GM12878 (cell line): ENCODE data around the gene RAC2. TPM values are rescaled to one million over a fixed set of nuclear protein-coding genes. Genes with fewer than 3 reads are reported as not detected.
A peak's percentile ranks its signal among the peaks of the same experiment; 100 is the strongest.

Experiments
- BCLAF1 ChIP-seq: fragments of 450-650 bp; IDR thresholded peaks from 2 replicates; pipeline ENCODE4 v1.6.1; 2017; ENCODE audit warnings: antibody characterized with exemption, mild to moderate bottlenecking, moderate library complexity
- DPF2 ChIP-seq: fragments of 450-650 bp; IDR thresholded peaks from 2 replicates; pipeline ENCODE4 v1.6.1; 2017; ENCODE audit warnings: mild to moderate bottlenecking
- E4F1 ChIP-seq: fragments of 450-650 bp; IDR thresholded peaks from 2 replicates; pipeline ENCODE4 v1.6.1; 2018; ENCODE audit warnings: borderline replicate concordance, mild to moderate bottlenecking; ENCODE audit not compliant: partially characterized antibody
- FOS ChIP-seq: IDR thresholded peaks from 3 replicates; pipeline ENCODE4 v1.6.1; 2011; ENCODE audit warnings: borderline replicate concordance; ENCODE audit not compliant: insufficient read length; ENCODE audit errors: extremely low read depth
- GABPA ChIP-seq: IDR thresholded peaks from 2 replicates; pipeline ENCODE4 v1.6.1; 2014; ENCODE audit warnings: antibody characterized with exemption, low read depth, mild to moderate bottlenecking, inconsistent platforms
- HDAC2 ChIP-seq: fragments of 200-600 bp; sonication (generic); IDR thresholded peaks from 2 replicates; pipeline ENCODE4 v1.6.1; 2017
- IRF5 ChIP-seq: fragments of 450-650 bp; IDR thresholded peaks from 2 replicates; pipeline ENCODE4 v1.6.1; 2017; ENCODE audit warnings: borderline replicate concordance
- JUND ChIP-seq: IDR thresholded peaks from 2 replicates; pipeline ENCODE4 v1.6.1; 2012; ENCODE audit warnings: low read depth, mild to moderate bottlenecking, low read length, improper control_type of control experiment, moderate library complexity
- LARP7 ChIP-seq: fragments of 450-650 bp; IDR thresholded peaks from 2 replicates; pipeline ENCODE4 v1.6.1; 2017; ENCODE audit warnings: mild to moderate bottlenecking
- MEF2B ChIP-seq: fragments of 450-650 bp; IDR thresholded peaks from 2 replicates; pipeline ENCODE4 v1.6.1; 2018; ENCODE audit warnings: mild to moderate bottlenecking, moderate library complexity; ENCODE audit not compliant: partially characterized antibody, poor library complexity, severe bottlenecking
- MYC ChIP-seq: IDR thresholded peaks from 2 replicates; pipeline ENCODE4 v1.6.1; 2011; ENCODE audit warnings: mild to moderate bottlenecking, low read length, moderate library complexity, inconsistent platforms; ENCODE audit not compliant: insufficient read depth, insufficient replicate concordance, insufficient read length, severe bottlenecking
- NR2C1 ChIP-seq: fragments of 450-650 bp; IDR thresholded peaks from 2 replicates; pipeline ENCODE4 v1.6.1; 2017; ENCODE audit warnings: antibody characterized with exemption, mild to moderate bottlenecking, moderate library complexity
- PAX5 ChIP-seq: IDR thresholded peaks from 2 replicates; pipeline ENCODE4 v1.6.1; 2011; ENCODE audit warnings: low read depth, low read length, borderline replicate concordance
- RAD21 ChIP-seq: IDR thresholded peaks from 2 replicates; pipeline ENCODE4 v1.6.1; 2011; ENCODE audit warnings: mild to moderate bottlenecking, low read depth, low read length, moderate library complexity; ENCODE audit not compliant: insufficient read depth
- SREBF2 ChIP-seq: IDR thresholded peaks from 2 replicates; pipeline ENCODE4 v1.6.1; 2012; ENCODE audit warnings: mild to moderate bottlenecking, low read length
- SRF ChIP-seq, 2 experiments: IDR thresholded peaks; 2 replicates each; pipeline ENCODE4 v1.6.1; 2011; ENCODE audit warnings: low read depth in 2 of 2, low read length in 2 of 2, mild to moderate bottlenecking in 1 of 2, moderate library complexity in 1 of 2
- YBX1 ChIP-seq: fragments of 450-650 bp; IDR thresholded peaks from 2 replicates; pipeline ENCODE4 v1.6.1; 2016; ENCODE audit warnings: antibody characterized with exemption
- YY1 ChIP-seq: IDR thresholded peaks from 2 replicates; pipeline ENCODE4 v1.6.1; 2011; ENCODE audit warnings: low read depth, mild to moderate bottlenecking, low read length
- ZNF217 ChIP-seq: fragments of 450-650 bp; IDR thresholded peaks from 2 replicates; pipeline ENCODE4 v1.6.1; 2017; ENCODE audit warnings: antibody characterized with exemption, mild to moderate bottlenecking
- ZNF24 ChIP-seq: fragments of 450-650 bp; IDR thresholded peaks from 2 replicates; pipeline ENCODE4 v1.6.1; 2017; ENCODE audit warnings: antibody characterized with exemption, mild to moderate bottlenecking
- ZSCAN29 ChIP-seq: fragments of 450-650 bp; IDR thresholded peaks from 2 replicates; pipeline ENCODE4 v1.6.1; 2017; ENCODE audit warnings: mild to moderate bottlenecking, moderate library complexity
- polyA plus RNA-seq, 11 experiments: library from polyadenylated mRNA; depleted of rRNA in 4 of 11; unstranded in 6 of 11; stranded (reverse) in 5 of 11; fragments of >200 nt; fragmentation: Nextera tagmentation in 4 of 11; fragmentation: Illumina TruSeq in 1 of 11; extraction: Ambion mirVana in 4 of 11; extraction: Trizol in 1 of 11; gene quantifications; 1 replicate in 1 of 11; 2 replicates in 10 of 11; pipeline versions ENCODE4 v1.2.1 to v1.2.3, GENCODE V29; 2011 to 2016; ENCODE audit warnings: inconsistent platforms in 2 of 11, missing spikeins in 2 of 11, low read depth in 1 of 11
- total RNA-seq, 4 experiments: library from RNA; depleted of rRNA in 3 of 4; stranded (reverse); fragments of >200 nt in 3 of 4; fragmentation: Illumina TruSeq in 1 of 4; extraction: Trizol in 1 of 4; gene quantifications; 2 replicates each; pipeline versions ENCODE4 v1.2.1 to v1.2.3, GENCODE V29; 2013 to 2021
- TF ChIP-seq, protein P1 (sequence below): fragments of 450-650 bp; formaldehyde crosslinking; IDR thresholded peaks from 2 replicates; pipeline ENCODE4 v1.4.0; 2022; ENCODE audit warnings: mild to moderate bottlenecking, moderate library complexity

Gene RAC2
- total and polyA plus RNA-seq, 10 of the 15 experiments (the other 5 are each of a cell fraction or from before 2014, with no cell fraction given): 102 to 386 (median 304) TPM

DNA sequence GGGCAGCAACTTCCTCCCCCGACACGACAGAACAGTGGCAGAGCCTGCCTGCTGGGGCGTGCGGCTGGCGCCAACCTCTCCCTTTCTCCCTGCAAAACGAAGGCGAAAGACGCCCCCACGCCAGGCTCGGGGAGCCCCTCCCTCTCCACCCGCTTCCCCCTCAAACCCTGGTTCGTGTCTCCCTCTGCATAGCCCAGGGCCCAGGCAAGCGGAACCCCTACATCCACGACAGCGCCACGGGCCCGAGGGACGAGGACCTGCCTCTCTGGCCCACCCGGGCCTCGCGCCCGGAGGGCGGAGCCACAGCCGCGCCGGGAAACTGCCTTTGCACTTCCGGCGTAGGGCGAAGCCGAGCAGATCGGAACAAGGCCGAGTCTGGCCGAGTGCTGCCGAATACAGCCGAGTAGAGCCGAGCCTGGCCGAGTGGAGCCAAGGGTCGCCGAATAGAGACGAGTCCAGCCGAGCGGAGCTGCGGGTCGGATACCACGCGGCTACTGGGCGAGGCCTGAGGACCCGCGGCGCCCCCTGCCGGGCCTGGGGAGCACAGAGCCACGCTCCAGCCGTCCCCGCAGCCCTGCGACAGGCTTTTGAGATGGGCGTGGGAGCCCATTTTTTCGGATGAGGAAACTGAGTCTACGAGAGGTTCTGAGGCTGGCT is 44.8 kb downstream of the RAC2 start (continued):
- TF ChIP-seq BCLAF1 (no peak), SRF (IDR thresholded peaks at IDR 0.05; ENCODE audit: low read depth in 2 of 2, low read length in 2 of 2) (no peak), RAD21 (peak; percentile 69), ZSCAN29 (no peak), FOS (no peak), MYC (peak; percentile 56), SREBF2 (no peak), HDAC2 (no peak), GABPA (no peak), DPF2 (peak; percentile 35; the same call in 1 of the 2 replicates), ZNF24 (no peak), PAX5 (peak; percentile 44; the same call in 1 of the 2 replicates), ZNF217 (no peak), IRF5 (no peak), YBX1 (no peak), JUND (0 out of 2 replicates have a peak, but pooled peaks have one; percentile 27), LARP7 (peak; percentile 48), NR2C1 (no peak), YY1 (peak; percentile 65), MEF2B (peak; percentile 24), E4F1 (no peak)
- TF ChIP-seq, protein P1, sequence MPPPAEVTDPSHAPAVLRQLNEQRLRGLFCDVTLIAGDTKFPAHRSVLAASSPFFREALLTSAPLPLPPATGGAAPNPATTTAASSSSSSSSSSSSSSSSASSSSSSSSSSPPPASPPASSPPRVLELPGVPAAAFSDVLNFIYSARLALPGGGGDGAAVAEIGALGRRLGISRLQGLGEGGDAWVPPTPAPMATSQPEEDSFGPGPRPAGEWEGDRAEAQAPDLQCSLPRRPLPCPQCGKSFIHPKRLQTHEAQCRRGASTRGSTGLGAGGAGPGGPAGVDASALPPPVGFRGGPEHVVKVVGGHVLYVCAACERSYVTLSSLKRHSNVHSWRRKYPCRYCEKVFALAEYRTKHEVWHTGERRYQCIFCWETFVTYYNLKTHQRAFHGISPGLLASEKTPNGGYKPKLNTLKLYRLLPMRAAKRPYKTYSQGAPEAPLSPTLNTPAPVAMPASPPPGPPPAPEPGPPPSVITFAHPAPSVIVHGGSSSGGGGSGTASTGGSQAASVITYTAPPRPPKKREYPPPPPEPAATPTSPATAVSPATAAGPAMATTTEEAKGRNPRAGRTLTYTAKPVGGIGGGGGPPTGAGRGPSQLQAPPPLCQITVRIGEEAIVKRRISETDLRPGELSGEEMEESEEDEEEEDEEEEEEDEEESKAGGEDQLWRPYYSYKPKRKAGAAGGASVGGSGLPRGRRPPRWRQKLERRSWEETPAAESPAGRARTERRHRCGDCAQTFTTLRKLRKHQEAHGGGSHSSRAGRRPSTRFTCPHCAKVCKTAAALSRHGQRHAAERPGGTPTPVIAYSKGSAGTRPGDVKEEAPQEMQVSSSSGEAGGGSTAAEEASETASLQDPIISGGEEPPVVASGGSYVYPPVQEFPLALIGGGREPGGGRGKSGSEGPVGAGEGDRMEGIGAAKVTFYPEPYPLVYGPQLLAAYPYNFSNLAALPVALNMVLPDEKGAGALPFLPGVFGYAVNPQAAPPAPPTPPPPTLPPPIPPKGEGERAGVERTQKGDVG: no peak
